ENCODE measurements around the gene PPIG.

DNA sequence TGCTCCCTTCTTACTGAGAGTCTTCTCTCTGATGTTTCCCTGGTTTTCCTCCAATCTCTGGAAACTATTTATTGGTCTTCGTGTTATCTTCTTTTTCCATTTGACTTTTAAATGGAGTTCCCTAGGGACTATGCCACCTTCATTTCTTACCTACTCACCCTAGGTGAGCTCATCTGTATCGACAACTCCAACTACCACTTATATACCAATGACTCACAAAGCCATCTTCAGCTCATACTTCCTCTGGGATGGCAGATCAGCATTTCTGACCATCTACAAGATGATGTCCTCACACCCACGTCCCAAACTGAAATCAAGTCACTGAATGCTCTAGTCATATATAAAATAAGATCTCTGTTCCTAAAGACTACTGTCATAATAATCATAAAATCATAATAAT is 69.5 kb downstream of the PPIG start:
- TF ChIP-seq HDGF (IDR thresholded peaks at IDR 0.05; ENCODE audit: borderline replicate concordance) (no peak), ELF4 (IDR thresholded peaks at IDR 0.05) (no peak), CTBP1 (IDR thresholded peaks at IDR 0.05; ENCODE audit: borderline replicate concordance) (no peak), SUZ12 (IDR thresholded peaks at IDR 0.05) (no peak), TARDBP (IDR thresholded peaks at IDR 0.05) (no peak)
